Measurements from ENCODE around the gene SOX15.
"Not testable (repeated sequence)": the region's sequence is repeated elsewhere in the genome, so short reads cannot be mapped to it uniquely, and the experiment has no call there.

Gene SOX15

DNA sequence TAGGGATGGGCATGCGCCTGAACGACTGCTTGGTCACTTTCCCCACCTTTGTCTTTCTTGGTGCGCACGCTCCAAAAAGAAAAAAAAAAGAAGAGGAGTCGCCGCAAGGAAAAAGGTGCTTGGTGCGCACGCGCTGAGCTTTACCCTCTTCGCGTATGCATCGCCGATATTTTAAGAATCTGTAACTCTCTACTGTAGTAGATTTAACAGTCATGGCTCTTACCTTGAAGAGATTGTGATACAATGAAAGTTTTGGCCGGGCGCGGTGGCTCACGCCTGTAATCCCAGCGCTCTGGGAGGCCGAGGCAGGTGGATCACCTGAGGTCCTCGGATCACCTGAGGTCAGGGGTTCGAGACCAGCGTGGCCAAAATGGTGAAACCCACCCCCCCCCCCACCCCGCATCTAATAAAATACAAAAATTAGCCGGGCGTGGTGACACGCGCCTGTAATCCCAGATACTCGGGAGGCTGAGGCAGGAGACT lies 25.4 kb upstream of the SOX15 start:
- H3K27me3 Mint-ChIP-seq, result no peaks in the 10 kb centered on the region
- peak overlapping the region; percentile 80 for H3K4me3 Mint-ChIP-seq
- peaks cover 40% of the 10 kb centered on the region for H3K4me1 Mint-ChIP-seq
- H3K27ac Mint-ChIP-seq, result peak overlapping the region; percentile 80
- ATAC-seq, result no peak
- no peaks in the 10 kb centered on the region for H3K9me3 Mint-ChIP-seq
- H3K36me3 Mint-ChIP-seq, result peaks cover 18% of the 10 kb centered on the region

DNA sequence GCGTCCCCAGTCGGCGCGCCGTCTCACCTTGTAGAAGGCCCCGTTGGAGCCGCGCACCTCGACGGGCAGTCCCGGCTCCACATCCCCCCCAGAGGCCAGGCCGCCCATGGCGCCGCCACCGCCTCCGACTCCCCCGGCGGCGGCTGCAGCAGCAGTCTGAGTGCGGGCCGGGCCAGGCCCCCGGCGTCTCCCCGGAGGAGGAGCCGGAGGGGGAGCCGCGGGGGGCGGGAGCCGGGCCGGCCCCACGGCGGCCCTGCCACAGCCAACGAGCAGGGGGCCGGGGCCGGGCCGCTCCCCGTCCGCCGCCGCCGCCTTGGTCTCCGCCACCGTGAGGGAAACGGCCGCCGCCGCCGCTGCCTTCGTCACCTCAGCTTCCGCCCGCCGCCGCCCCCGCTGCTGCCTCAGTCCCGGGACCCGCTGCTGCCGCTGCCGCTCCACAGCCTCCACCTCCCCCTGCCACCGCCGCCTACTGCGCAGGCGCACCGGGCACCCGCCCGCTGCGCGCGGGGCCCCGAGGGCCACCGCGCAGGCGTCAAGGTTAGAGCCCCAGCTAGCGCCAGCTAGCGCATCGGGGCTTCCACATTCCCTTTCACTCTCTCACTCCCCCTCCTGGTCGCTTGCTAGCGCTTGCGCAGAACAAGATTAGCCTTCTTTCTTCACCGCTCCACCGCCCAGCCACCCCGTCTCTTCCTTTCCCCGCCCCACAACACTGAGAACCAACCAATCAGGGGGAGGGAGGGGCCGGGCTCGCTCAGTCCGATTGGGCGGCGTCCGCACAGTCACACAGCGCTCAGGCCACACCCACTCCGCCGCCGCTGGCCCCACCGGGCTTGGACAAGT lies 24.8 kb upstream of the SOX15 start, which contains the start of gene FXR2:
Gene FXR2 (minus strand): TSS at position 473 of the 840 bp plus-strand sequence. CDS start 365 bp downstream, at position 108.
- peak within 1 kb of the TSS; percentile 80 for H3K27ac Mint-ChIP-seq
- ATAC-seq, result peak; percentile 99
- peaks cover 45% of the 10 kb centered on the region for H3K4me1 Mint-ChIP-seq
- no peaks in the 10 kb centered on the region for H3K9me3 Mint-ChIP-seq
- peak within 1 kb of the TSS; percentile 86 for H3K4me3 Mint-ChIP-seq
- no peaks in the 10 kb centered on the region for H3K27me3 Mint-ChIP-seq
- H3K36me3 Mint-ChIP-seq, result peaks cover 18% of the 10 kb centered on the region

DNA sequence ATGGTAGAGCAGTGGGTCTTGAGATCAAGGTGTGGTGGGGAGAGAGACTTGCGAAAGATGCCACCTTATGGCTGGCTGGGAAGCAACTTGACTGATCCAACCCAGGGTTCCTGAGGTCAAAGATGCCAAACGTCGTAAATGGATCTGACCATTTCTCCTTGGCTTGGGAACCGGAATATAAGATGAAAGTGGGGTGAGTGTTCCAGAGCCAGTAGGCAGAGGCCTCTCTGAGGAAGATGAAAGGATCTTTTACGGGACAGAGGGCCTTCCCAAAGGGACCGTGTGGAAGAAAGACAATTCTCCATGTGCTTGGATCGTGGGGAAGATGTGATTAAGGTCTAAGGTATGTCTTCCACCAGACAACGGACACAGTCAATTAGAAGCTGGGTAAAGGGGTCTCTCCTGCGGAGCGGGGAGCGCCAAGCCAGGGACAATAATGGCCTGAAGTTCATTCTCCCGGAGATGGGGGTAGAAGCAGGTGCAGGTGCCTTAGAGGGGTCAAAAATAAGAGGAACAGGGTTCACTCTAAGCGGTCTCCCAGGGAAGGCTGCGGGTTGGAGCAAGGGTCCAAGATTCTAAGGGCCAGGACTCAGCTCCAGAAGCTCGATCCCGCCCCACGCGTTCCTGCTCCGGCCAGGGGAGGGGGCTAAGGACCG lies 24.0 kb upstream of the SOX15 start:
- no peak for ATAC-seq
- no peaks in the 10 kb centered on the region for H3K27me3 Mint-ChIP-seq
- peaks cover 51% of the 10 kb centered on the region for H3K4me1 Mint-ChIP-seq
- peaks cover 22% of the 10 kb centered on the region for H3K36me3 Mint-ChIP-seq
- peak overlapping the region; percentile 80 for H3K27ac Mint-ChIP-seq
- H3K4me3 Mint-ChIP-seq, result peak overlapping the region; percentile 86
- no peaks in the 10 kb centered on the region for H3K9me3 Mint-ChIP-seq

DNA sequence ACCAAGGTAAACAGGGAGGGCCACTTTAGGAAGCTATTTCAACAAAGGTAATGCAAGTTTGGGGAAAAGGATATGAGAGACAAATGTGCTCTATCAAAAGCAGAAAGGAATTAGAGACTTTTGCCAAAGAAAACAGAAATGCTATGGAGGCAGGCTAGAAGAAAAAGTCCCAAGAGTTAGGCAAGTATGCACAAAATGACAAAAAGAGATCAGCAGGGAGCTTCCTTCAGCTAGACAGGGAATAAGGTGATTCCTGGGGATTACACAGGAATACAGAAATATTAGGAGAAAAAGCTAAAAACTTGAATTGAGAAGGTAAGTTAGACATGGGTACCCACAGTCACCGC lies 22.4 kb upstream of the SOX15 start:
- Mint-ChIP-seq H3K27ac (no peak overlapping the region), H3K9me3 (no peaks in the 10 kb centered on the region), H3K4me1 (peaks cover 47% of the 10 kb centered on the region), H3K4me3 (no peak overlapping the region), H3K27me3 (no peaks in the 10 kb centered on the region), H3K36me3 (peaks cover 22% of the 10 kb centered on the region)
- no peak for ATAC-seq

DNA sequence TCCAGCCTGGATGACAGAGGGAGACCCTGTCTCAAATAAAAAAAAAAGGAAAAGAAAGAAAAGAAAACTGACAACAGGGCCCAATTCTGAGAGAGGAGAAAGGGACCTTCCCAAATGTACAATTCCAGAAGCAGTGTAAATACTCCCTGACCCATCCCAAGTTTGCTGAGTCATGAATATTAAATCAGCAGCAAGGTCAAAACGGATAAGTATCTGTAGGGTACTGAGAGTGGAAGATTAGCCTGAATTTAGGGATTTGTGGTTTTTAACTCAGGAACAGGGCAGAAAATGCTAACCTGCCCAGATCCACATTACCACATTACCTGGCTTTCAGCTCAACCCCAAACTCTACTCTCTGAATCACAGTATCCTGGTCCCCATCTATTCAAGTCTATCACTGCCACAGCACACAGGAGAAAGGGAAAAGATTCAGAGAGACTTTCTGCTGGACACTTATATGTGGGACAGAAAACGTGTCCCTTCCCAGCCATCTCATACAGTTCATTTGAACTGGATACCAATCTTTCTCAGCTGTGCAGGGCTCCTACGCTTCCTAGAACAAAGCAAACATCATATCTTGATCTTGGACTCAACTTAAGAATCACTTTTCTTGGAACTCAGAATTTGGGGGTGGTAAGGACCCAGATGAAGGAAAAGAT lies 21.9 kb upstream of the SOX15 start:
- no peaks in the 10 kb centered on the region for H3K27me3 Mint-ChIP-seq
- H3K4me3 Mint-ChIP-seq, result no peak overlapping the region
- ATAC-seq, result no peak
- no peaks in the 10 kb centered on the region for H3K9me3 Mint-ChIP-seq
- peak overlapping the region; percentile 62 for H3K27ac Mint-ChIP-seq
- peaks cover 22% of the 10 kb centered on the region for H3K36me3 Mint-ChIP-seq
- H3K4me1 Mint-ChIP-seq, result peaks cover 47% of the 10 kb centered on the region

DNA sequence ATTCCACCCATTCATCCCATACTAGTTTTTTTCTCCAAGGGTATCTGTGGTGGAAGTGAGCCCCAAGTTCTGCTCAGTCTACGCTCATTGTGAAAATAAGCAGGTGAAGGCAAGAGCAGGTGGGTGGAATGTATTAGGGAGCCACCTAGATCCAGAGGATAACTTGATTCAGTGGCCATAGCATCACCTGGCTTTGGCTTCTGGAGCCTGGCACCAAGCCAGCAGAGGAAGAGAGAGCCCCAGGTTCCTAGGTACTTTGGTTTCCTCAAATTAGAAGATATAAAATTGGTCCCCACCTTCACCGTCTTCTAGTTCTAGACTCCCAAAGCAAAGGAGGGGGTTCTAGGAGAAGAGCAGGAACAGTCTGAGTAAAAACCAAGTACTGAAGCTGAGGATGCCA lies 20.7 kb upstream of the SOX15 start:
- no peak for ATAC-seq
- Mint-ChIP-seq H3K27ac (no peak overlapping the region), H3K4me3 (no peak overlapping the region), H3K27me3 (no peaks in the 10 kb centered on the region), H3K9me3 (no peaks in the 10 kb centered on the region), H3K36me3 (peaks cover 28% of the 10 kb centered on the region), H3K4me1 (peaks cover 53% of the 10 kb centered on the region)

DNA sequence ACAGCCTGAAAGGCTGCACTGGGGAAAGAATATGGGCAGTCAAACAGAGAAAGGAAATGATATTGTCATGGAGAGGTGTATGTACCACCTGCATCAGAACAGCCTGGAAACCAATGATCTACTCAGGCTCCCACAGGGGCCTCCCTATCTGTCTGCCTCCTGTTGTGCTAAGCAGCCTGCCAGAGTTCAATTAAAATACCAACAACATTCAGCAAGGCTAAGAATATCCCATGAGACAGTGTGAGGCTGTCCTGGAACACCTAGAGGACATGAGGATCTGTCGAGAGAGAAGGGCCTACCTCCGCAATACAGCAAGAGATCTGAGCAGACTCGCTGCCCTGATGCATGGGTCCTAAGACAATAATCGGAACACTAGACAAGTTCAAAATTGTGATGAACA lies 16.4 kb upstream of the SOX15 start:
- no peak for ATAC-seq

DNA sequence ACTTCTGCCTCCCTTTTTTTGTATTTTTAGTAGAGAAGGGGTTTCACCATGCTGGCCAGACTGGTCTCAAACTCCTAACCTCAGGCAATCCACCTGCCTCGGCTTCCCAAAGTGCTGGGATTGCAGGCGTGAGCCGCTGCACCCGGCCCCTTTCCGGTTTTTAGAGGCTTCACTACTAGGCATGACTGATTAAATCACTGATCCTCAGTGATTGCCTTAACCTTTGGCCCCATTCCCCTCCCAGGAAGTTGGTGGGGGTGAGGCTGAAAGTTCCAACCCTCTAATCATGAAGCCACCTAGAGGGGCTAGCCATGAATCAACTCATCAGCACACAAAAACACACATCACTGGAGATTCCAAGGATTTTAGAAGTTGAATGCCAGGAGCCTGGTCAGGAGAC lies 7.7 kb upstream of the SOX15 start:
- H3K4me1 Mint-ChIP-seq, H3K27me3 Mint-ChIP-seq, H3K4me3 Mint-ChIP-seq, H3K27ac Mint-ChIP-seq, ATAC-seq, H3K9me3 Mint-ChIP-seq: not testable (repeated sequence)
- H3K36me3 Mint-ChIP-seq, result peaks cover 72% of the 10 kb centered on the region

More for the DNA sequence above, 16.4 kb upstream of the SOX15 start:
- no peak overlapping the region for H3K27ac Mint-ChIP-seq
- H3K9me3 Mint-ChIP-seq, result no peaks in the 10 kb centered on the region
- peaks cover 51% of the 10 kb centered on the region for H3K36me3 Mint-ChIP-seq
- H3K4me1 Mint-ChIP-seq, result peaks cover 25% of the 10 kb centered on the region
- H3K27me3 Mint-ChIP-seq, result no peaks in the 10 kb centered on the region
- H3K4me3 Mint-ChIP-seq, result no peak overlapping the region

DNA sequence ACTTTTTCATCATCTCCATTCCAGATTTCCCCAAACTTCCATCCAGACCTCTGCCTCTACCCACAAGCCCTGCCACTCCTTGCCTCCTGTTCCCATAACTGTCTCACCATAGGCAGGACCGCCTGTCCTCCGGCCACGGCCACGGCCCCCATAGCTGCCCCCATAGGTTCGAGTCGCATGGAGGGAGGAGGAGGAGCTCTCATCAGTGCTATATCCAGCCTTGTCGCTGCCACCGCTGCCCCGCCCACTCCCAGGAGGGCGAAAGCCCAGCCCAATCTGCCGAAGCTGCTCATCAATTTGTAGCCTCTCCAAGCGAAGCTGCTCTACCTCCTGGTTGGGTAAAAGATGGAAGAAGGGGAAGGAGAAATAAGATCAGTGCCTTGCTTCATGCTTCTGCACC lies 3.4 kb upstream of the SOX15 start:
- Mint-ChIP-seq H3K27me3 (no peaks in the 10 kb centered on the region), H3K4me1 (no peaks in the 10 kb centered on the region), H3K27ac (no peak overlapping the region), H3K36me3 (peaks cover 62% of the 10 kb centered on the region), H3K9me3 (no peaks in the 10 kb centered on the region), H3K4me3 (no peak overlapping the region)
- no peak for ATAC-seq

DNA sequence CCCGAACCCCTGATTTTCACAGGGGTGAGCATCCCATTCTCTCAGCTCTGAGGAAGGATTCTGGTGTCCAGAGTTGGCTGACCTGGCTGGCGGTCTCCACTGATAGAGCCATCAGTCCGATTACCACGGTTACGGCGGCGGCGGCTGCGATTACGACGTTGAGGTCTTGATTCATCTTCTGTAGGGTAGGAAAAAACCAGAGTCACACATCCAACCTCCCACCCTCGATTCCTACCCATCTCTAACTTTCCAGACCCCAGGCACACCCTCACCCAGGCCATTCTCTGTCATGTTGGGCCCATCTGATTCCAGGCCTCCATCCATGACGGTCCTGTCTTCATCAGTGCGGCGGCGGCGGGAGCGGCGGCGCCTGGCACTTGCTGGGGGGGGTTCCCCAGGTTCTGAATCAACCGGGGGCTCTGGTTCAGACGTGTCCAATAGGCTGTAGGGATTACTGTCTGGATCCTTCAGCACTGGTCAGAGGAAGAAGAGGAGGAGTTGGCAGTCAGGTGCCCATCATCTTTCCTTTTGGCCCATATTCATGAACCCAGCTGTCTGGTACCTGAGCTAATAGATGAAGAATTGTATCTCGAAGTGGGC lies 2.6 kb upstream of the SOX15 start:
- no peak overlapping the region for H3K27ac Mint-ChIP-seq
- H3K36me3 Mint-ChIP-seq, result peaks cover 65% of the 10 kb centered on the region
- H3K4me1 Mint-ChIP-seq, result no peaks in the 10 kb centered on the region
- H3K4me3 Mint-ChIP-seq, result no peak overlapping the region
- H3K9me3 Mint-ChIP-seq, result no peaks in the 10 kb centered on the region
- H3K27me3 Mint-ChIP-seq, result no peaks in the 10 kb centered on the region
- ATAC-seq, result no peak

DNA sequence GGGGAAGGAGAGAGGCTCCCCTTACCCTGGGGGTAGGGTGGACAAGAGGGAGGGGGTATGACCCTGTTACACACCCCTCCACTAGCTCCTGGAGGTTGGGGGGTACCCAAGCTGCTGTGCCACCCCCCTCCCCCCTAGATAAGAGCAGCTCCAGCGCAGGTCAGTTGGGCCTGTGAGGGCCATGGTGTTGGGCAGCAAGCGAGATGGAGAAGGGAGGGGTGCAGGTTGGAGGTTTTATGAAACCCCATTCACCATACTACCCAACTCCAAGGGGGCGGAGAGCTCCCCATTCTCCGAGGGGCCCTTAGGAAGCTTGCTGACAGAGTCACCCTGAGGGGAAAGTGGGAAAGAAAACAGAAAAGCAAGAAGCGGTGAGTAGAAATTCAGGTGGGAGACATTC lies 1.7 kb upstream of the SOX15 start:
- no peaks in the 10 kb centered on the region for H3K9me3 Mint-ChIP-seq
- ATAC-seq, result no peak
- no peaks in the 10 kb centered on the region for H3K4me1 Mint-ChIP-seq
- H3K27ac Mint-ChIP-seq, result no peak overlapping the region
- H3K27me3 Mint-ChIP-seq, result no peaks in the 10 kb centered on the region
- H3K36me3 Mint-ChIP-seq, result peaks cover 63% of the 10 kb centered on the region
- H3K4me3 Mint-ChIP-seq, result no peak overlapping the region

DNA sequence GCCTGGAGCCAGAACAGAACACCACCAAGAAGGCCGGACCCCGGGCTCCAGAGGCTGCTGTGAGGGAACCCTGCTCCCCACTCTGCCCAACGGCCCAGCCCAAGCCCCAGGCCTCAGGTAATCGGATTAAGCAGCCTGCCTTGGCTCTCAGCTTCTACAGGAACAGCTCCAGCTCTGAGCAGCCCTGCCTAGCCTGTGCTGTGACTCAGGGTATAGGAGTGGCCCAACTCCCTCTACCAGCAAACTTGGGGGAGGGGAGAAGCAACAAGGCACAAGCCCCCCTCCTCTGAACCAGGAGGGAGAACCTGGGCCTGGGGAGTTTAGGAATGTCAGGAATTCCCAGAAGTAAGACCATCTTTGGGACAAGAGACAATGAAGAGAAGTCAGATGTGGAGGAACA lies 849 bp upstream of the SOX15 start:
- Mint-ChIP-seq H3K4me1 (peaks cover 2% of the 10 kb centered on the region), H3K36me3 (peaks cover 62% of the 10 kb centered on the region), H3K4me3 (no peak overlapping the region), H3K27ac (no peak overlapping the region), H3K27me3 (no peaks in the 10 kb centered on the region), H3K9me3 (no peaks in the 10 kb centered on the region)
- ATAC-seq, result no peak

DNA sequence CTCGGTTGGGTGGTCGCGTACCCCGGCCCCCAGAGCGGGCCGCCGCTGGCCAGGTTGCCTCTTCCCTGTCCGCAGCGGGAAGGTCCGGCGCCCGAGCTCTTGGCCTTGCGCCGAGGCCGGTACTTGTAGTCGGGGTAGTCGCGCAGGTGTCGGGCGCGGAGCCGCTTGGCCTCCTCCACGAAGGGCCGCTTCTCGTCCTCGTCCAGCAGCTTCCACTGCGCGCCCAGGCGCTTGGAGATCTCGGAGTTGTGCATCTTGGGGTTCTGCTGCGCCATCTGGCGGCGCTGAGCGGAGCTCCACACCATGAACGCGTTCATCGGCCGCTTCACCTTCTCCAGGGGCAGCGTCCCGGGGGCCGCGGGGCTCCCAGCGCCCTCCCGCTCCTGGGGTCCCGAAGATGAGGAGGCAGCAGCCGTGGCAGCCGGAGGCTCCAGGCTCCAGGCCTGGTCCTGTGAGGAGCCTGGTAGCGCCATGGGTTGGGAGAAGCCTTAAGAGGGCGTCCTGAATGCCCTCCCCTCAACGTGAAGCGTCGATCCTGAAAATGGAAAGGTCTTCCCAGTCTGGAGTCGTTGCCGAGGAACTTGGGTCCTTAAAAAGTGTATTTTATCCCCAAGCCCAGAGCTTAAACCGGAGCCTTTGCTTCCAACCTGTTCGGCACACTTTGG lies 558 bp downstream of the SOX15 start:
- Mint-ChIP-seq H3K4me3 (no peak overlapping the region), H3K27me3 (no peaks in the 10 kb centered on the region), H3K36me3 (peaks cover 61% of the 10 kb centered on the region), H3K4me1 (peaks cover 15% of the 10 kb centered on the region), H3K27ac (no peak overlapping the region), H3K9me3 (no peaks in the 10 kb centered on the region)
- peak; percentile 74 for ATAC-seq

DNA sequence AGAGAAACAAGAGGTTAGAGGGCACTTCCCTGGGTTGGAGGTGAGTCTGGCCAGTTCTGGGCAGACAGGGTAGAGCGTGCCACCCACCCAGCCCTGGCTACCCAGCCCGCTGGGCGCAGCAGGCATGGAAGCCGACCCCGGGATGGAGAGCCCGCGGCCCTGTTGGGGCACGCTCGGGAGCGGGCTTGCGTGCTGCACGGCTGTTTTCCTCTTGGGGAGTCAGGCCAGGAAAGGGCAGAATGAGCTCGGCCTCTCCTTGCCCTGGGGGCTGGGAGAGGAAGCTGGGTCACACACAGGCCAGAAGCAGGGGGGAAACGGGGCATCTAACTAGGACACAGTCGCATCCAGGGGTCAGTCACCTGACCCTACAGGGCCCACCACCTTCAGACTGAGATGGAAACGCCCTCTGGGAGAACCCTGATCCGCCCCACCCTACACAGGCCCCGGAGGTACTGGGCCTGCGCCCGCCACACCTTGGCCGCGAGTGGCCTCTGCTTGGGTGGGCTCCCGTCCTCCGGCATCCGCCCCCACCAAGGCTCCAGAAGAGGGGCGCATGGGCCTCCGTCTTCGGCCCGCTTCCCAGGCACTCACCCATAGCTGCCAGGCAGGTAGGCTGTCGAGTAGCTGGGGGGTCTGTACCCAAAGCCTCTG lies 1.2 kb downstream of the SOX15 start:
- peaks cover 17% of the 10 kb centered on the region for H3K4me1 Mint-ChIP-seq
- ATAC-seq, result peak; percentile 25
- H3K4me3 Mint-ChIP-seq, result no peak overlapping the region
- no peaks in the 10 kb centered on the region for H3K9me3 Mint-ChIP-seq
- H3K27ac Mint-ChIP-seq, result peak overlapping the region; percentile 39
- H3K36me3 Mint-ChIP-seq, result peaks cover 57% of the 10 kb centered on the region
- H3K27me3 Mint-ChIP-seq, result no peaks in the 10 kb centered on the region

All from stimulated activated memory B cell treated with anti-CD40 and anti-IgM and Interleukin-4, amounts not matched to agents 10 μg/mL and 1 μg/mL and 100 μg/mL, for 72 hours (primary cell).